ENCODE measurements around the gene TICRR.

DNA sequence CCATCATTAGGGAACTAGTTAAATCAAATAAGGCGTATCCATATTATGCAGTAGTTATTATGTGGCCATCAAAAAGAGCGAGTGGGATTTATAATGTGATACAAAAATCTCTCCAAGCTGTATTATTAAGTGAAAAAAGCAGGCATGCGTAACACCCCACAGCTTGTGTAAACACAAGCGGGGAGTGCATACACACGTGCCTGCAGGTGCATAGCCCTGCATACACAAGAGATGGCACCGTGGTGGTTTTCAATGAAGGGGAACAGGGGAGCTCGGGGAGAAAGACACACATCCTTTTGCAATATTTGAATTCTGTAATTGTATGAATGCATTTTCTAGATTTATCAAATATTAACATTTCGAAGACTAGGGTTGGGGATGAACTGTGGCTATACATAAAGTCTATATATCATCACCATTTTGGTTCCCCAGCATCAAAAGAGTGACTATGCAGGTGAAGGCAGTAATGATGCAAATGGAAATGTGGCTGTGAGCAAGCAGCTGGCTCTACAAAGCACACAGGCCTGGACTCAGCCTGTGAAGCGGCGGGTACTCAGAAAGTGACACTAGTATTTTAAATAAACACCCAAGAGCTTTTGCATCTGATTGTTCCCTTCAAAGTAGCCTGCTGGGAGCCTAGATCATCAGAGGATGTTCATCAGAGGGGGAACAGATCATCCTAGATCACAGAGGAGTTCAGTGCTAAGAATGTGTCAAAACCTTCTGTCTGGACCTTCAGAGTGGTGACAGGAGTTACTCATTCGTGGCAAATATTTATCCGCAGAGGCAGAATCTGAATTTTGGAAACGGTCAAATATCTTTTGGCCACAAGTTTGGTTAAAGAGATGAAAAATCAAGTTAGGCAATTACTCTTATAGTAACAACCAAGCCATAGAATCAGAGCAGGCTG lies 89.4 kb downstream of the TICRR start:
- TF ChIP-seq, protein P1, sequence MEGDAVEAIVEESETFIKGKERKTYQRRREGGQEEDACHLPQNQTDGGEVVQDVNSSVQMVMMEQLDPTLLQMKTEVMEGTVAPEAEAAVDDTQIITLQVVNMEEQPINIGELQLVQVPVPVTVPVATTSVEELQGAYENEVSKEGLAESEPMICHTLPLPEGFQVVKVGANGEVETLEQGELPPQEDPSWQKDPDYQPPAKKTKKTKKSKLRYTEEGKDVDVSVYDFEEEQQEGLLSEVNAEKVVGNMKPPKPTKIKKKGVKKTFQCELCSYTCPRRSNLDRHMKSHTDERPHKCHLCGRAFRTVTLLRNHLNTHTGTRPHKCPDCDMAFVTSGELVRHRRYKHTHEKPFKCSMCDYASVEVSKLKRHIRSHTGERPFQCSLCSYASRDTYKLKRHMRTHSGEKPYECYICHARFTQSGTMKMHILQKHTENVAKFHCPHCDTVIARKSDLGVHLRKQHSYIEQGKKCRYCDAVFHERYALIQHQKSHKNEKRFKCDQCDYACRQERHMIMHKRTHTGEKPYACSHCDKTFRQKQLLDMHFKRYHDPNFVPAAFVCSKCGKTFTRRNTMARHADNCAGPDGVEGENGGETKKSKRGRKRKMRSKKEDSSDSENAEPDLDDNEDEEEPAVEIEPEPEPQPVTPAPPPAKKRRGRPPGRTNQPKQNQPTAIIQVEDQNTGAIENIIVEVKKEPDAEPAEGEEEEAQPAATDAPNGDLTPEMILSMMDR (IDR thresholded peaks at IDR 0.05): no peak
- TF ChIP-seq POLR2A (IDR thresholded peaks at IDR 0.05): no peak
